LHCN-M2 (cell line): Measurements from ENCODE around the gene PFDN6. TPM values are rescaled to one million over a fixed set of nuclear protein-coding genes. Genes with fewer than 3 reads are reported as not detected.

Experiments
- DNase-seq: peaks from one replicate; pipeline ENCODE4 v3.0.0-alpha.2; 2012; ENCODE audit warnings: low read depth
- total RNA-seq: library from RNA; depleted of rRNA; stranded (reverse); fragments of >200 nt; gene quantifications from 2 replicates; pipeline ENCODE4 v1.2.3, GENCODE V29; 2014; rRNA removed

PFDN6 gene
- total RNA-seq, 1 experiment from 2014 or later: 82.1 TPM

GRCh38 chr6:33316603-33317418 is 27.4 kb downstream of the PFDN6 start:
- DNase-seq: no peak

DNA sequence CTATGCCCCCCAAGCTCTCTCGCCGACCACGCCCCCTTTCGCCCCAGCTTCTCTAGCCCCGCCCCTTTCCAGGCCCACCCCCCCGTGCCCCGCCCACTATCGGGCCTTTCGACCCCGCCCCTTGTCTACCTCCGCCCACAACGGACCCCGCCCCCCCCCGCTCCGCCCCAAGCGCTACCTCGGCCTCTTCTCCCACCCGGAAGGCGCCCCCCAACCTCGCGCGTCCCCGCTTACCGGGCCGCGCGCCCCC is 27.9 kb downstream of the PFDN6 start:
- no peak for DNase-seq

DNA sequence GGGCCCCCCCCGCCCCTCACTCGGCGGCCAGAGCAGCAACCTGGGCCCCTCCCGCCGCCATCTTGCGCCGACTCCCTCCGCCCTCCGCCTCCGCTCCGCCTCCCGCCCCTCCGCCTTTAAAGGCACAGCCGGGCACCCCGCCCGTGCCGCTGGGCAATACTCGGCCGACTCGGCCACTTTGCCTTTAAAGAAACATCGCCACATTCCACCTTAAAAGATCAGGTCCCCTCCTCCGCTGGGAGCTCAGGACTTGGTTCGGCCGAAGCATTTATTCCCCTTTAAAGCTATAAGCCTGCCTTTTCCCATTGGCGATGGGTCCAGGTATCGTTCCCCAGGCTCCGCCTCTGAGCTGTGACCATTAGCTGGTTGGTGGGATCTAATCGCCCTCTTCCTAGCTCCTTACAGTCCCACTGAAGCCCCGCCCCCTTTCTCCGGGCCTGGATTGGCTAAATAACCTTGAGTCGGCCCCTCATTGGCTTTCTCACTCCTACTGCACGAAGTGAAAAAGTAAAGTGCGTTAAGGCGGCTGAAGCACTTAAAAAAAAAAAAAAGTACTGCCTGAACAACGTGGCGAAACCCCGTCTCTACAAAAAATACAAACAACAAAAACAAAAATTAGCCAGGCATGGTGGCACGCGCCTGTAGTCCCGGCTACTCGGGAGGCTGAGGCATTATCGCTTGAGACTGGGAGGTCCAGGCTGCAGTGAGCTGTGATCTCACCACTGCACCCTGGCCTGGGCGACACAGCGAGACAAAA is 28.4 kb downstream of the PFDN6 start, which contains the start of gene ZBTB22:
ZBTB22 (minus strand) TSS at position 76 of the 757 bp plus-strand sequence. CDS start 828 bp downstream, outside the sequence.
- DNase-seq: peak; percentile 98

DNA sequence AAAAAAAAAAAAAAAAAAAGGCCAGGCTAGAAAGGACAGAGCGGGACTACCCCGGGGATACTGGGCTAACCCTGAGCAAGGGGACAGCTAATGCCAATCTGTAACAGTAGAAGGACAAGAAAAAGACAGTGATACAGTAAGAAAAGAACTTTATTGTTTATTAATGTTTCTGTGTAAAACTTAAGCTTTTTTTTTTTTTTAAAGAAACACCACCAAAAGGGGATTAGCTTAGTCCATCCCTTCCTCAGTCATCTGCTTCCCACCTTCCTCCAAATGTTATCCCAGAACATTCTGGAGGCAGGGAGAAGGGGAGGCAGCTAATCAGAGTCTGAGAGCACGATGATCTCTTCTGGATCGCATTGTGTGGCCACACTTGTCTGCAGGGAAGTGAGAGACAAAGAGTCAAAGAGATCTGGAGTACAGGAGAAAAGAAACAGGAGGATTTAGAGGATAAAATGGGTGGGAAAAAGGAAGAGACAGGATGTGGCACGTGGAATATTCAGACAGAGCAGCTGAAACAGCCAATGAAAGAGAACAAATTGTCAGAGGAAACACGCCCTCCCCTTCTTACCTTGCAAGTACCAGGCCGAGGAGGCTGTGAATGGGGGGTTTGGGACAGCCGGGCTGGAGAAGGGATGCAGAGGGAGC is 29.1 kb downstream of the PFDN6 start:
- DNase-seq: no peak

- DNase-seq: no peak
These were observed 30.5 kb downstream of the PFDN6 start for GRCh38 chr6:33319939-33320314.

DNA sequence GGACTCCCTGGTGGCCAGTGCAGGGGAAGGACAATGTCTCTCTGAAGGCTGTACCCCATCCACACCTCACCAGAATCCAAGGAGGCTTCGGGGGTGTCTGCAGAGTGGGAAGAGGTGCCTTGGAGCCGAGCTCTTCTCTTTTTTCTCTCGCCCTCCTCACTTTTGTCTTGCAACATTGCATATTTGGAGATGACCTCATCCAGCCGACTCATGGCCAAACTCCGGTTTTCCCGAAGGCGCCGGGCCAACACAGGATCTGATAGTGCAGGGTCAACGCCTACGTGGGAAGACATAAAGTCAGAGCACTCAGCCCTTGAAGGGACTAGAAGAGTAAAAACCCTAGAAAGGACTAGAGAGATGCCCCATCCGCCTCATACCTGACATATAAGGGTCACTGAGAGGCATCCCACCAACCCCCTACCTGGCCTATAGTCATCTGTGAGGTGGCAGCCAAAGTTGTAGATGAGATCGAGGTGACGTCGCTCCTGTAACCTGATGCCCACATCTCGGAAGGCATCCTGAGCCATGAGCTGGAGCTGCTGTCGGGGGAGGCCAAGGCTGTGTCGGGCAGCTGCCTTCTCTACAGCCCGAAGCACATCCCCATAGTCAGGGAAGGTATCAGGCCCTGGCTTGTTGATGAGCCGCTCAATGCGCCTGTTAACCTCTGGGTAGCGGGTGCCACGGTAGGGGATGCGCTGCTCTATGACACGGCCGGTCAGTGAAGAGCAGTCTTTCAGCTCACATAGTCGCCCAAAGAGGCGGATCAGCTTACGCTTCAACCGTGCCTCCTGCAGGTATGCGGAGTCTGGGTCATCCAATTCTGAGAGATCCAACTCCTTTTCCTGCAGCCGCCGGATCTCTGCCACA is 31.1 kb downstream of the PFDN6 start:
- DNase-seq: peak; percentile 87

DNA sequence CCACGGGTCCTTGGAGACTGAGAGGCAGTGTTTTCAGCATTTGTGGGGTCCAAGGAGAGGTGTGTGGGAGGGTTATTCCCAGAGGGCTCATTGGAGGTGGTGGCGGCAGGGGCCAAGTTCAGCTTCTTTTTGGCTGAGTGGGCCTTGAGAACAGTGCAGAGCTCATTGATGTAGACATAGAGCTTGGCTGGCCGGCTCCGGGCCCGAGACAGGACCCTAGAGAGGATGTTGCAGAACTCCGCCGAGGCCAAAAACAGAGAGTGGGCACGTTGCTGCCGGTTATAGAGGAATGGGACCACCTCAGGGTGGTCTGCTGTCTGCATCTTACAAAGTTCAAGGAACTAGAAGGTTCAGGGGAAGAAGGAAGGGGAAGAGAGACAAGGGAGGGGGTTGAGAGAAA is 31.8 kb downstream of the PFDN6 start:
- DNase-seq: no peak

DNA sequence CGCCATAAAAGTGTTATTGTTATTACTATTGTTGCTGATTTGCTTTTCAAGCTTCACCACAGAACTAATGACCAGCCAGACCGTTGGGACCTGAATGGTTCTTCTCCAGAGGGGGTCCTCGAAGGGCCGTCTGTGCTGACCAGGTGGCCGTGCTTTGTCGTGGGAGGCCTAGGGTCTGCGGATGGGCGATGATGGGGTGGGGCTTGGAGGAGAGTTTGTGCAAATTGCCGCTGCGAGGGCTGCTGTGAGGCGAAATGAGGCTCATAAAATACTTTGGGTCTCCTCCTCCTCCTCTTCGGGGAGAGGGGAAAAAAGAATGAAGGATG is 34.2 kb downstream of the PFDN6 start:
- no peak for DNase-seq

- no peak for DNase-seq
These were observed 34.7 kb downstream of the PFDN6 start for GRCh38 chr6:33324125-33324524.

GRCh38 chr6:33329058-33329457 is 39.7 kb downstream of the PFDN6 start:
- no peak for DNase-seq

- no peak for DNase-seq
These were observed 41.3 kb downstream of the PFDN6 start for GRCh38 chr6:33330736-33331135.

GRCh38 chr6:33333666-33334065 is 44.3 kb downstream of the PFDN6 start:
- DNase-seq: no peak

DNA sequence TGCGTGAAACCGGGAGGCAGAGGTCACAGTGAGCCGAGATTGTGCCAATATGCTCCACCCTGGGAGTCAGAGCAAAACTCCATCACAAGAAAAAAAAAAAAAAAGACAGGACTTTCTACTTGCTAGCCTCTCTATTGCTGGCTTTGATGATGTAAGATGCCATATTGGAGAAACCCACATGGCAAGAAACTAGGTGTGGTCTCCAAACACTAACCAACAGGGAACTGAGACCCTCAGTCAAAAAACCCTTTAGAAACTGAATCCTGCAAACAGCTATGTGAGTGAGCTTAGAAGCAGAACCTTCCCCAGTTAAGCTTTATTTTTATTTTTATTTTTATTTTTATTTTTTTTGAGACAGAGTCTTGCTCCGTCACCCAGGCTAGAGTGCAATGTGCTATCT is 46.5 kb downstream of the PFDN6 start:
- DNase-seq: no peak

DNA sequence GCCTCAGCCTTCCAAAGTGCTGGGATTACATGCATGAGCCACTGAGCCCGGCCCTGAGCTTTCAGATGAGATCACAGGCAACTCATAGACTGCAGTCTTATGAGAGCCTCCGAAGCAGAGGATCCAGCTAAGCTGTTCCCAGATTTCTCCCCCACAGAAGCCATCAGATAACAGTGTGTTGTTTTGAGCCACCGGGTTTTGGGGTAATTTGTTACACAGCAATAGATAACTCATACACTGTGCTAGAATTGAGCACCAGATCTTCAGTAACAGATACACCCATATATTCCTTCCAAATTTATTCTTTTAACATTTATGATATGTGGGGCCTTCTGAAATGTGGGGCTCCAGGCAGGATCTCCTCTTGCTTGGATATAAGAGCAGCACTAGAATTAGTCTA is 47.1 kb downstream of the PFDN6 start:
- DNase-seq: no peak

DNA sequence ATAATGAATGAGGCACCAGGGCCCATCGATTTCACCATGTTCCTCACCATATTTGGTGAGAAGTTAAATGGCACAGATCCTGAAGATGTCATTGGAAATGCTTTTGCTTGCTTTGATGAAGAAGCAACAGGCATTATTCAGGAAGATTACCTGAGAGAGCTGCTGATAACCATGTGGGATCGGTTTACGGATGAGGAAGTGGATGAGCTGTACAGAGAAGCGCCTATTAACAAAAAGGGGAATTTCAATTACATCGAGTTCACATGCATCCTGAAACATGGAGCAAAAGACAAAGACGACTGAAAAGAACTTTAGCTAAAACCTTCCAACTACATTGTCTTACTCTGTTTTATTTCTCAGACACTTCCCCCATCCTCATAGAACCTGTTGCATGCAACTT is 49.8 kb downstream of the PFDN6 start:
- no peak for DNase-seq

Other genes with a start within 250 kb of the PFDN6 start
- gene HLA-DPA1, start 216.0 kb upstream of the PFDN6 start, total RNA-seq: 0.86 and 3.4 TPM in 2 replicates
- gene HLA-DPB1, start 213.6 kb upstream of the PFDN6 start, total RNA-seq: 1.0 and 3.8 TPM in 2 replicates
- gene COL11A2, start 97.1 kb upstream of the PFDN6 start, total RNA-seq: 0.96 and 1.1 TPM in 2 replicates
- 17.4 and 23.0 TPM in 2 replicates for gene RXRB, start 88.9 kb upstream of the PFDN6 start, total RNA-seq
- gene SLC39A7, start 88.7 kb upstream of the PFDN6 start, total RNA-seq: 91.9 and 104 TPM in 2 replicates
- gene HSD17B8, start 84.9 kb upstream of the PFDN6 start, total RNA-seq: 7.9 and 9.1 TPM in 2 replicates
- 17.4 and 22.2 TPM in 2 replicates for gene RING1, start 81.1 kb upstream of the PFDN6 start, total RNA-seq
- 40.0 and 51.0 TPM in 2 replicates for gene VPS52, start 17.7 kb upstream of the PFDN6 start, total RNA-seq
- gene RPS18, start 17.5 kb upstream of the PFDN6 start, total RNA-seq: 2,111 and 2,414 TPM in 2 replicates
- gene B3GALT4, start 12.5 kb upstream of the PFDN6 start, total RNA-seq: 0.06 and 0.19 TPM in 2 replicates
- gene WDR46, start 362 bp upstream of the PFDN6 start, total RNA-seq: 83.7 and 98.3 TPM in 2 replicates
- 20.6 and 24.4 TPM in 2 replicates for gene RGL2, start 9.3 kb downstream of the PFDN6 start, total RNA-seq
- 44.9 and 57.9 TPM in 2 replicates for gene TAPBP, start 24.5 kb downstream of the PFDN6 start, total RNA-seq
- gene ZBTB22, start 28.1 kb downstream of the PFDN6 start, total RNA-seq: 10.1 and 15.0 TPM in 2 replicates
- gene DAXX, start 33.4 kb downstream of the PFDN6 start, total RNA-seq: 51.6 and 64.3 TPM in 2 replicates
- 97.6 and 98.5 TPM in 2 replicates for gene KIFC1, start 102.2 kb downstream of the PFDN6 start, total RNA-seq
- gene PHF1, start 121.4 kb downstream of the PFDN6 start, total RNA-seq: 39.3 and 49.7 TPM in 2 replicates
- 230 and 234 TPM in 2 replicates for gene CUTA, start 128.5 kb downstream of the PFDN6 start, total RNA-seq
- gene SYNGAP1, start 130.5 kb downstream of the PFDN6 start, total RNA-seq: 2.4 and 4.2 TPM in 2 replicates
- 5.5 and 5.7 TPM in 2 replicates for gene ZBTB9, start 165.0 kb downstream of the PFDN6 start, total RNA-seq